Thyroid gland (tissue), 4 donors: Measurements from ENCODE around the gene GNG4.

ENCODE experiments used
- CTCF ChIP-seq, 6 experiments: fragments of 200-600 bp in 3 of 6; fragments of 450-650 bp in 3 of 6; sonication (generic) in 3 of 6; IDR thresholded peaks; one replicate each; pipeline ENCODE4 v1.5.1; 2016 to 2019; ENCODE audit warnings: antibody characterized with exemption in 6 of 6, mild to moderate bottlenecking in 2 of 6, inconsistent platforms in 1 of 6, moderate library complexity in 1 of 6
- POLR2A ChIP-seq, 2 donors: fragments of 450-650 bp; IDR thresholded peaks; one replicate each; pipeline ENCODE4 v1.6.1; 2017; ENCODE audit warnings: antibody characterized with exemption in 2 of 2, mild to moderate bottlenecking in 2 of 2, moderate library complexity in 1 of 2

- no peak for TF ChIP-seq POLR2A (IDR thresholded peaks at IDR 0.05)
- no peak for TF ChIP-seq CTCF (IDR thresholded peaks at IDR 0.05)
Observed at GRCh38 chr1:235583511-235584001, 66.0 kb downstream of the GNG4 start.
